ENCODE measurements around the gene FBXL13.

GRCh38 chr7:102918845-102919244 lies 155.8 kb downstream of the FBXL13 start:
- TF ChIP-seq CTCF (IDR thresholded peaks at IDR 0.05; ENCODE audit: low read length) (no peak), EZH2 (IDR thresholded peaks at IDR 0.05; ENCODE audit: borderline replicate concordance, low read length) (no peak)
